Vagina (tissue), 2 donors: ENCODE results near the gene PRSS48. TPM values are rescaled to one million over a fixed set of nuclear protein-coding genes. Genes with fewer than 3 reads are reported as not detected.

Experiments
- DNase-seq, 2 donors: peaks; one replicate each; pipeline ENCODE4 v3.0.0-alpha.2; 2017; ENCODE audit errors: extremely low spot score in 2 of 2
- H3K27ac ChIP-seq: fragments of 200-600 bp; sonication (generic); one replicate; pipeline ENCODE4 v1.5.1; 2019
- H3K27me3 ChIP-seq: fragments of 200-600 bp; sonication (generic); one replicate; pipeline ENCODE4 v1.5.1; 2019
- H3K36me3 ChIP-seq, 2 donors: fragments of 200-600 bp; sonication (generic); one replicate each; pipeline ENCODE4 v1.5.1; 2017 to 2019
- H3K4me1 ChIP-seq: fragments of 200-600 bp; sonication (generic); one replicate; pipeline ENCODE4 v1.5.1; 2019
- H3K4me3 ChIP-seq, 2 donors: fragments of 200-600 bp; sonication (generic); 1 replicate in 1 of 2; 2 replicates in 1 of 2; pipeline ENCODE4 v1.5.1; 2016 to 2019
- H3K9me3 ChIP-seq: fragments of 200-600 bp; sonication (generic); one replicate; pipeline ENCODE4 v1.5.1; 2019
- POLR2A ChIP-seq, 2 donors: fragments of 450-650 bp; IDR thresholded peaks; one replicate each; pipeline ENCODE4 v1.6.1; 2017; ENCODE audit warnings: antibody characterized with exemption in 2 of 2, mild to moderate bottlenecking in 2 of 2, moderate library complexity in 2 of 2
- POLR2AphosphoS5 ChIP-seq, 2 donors: sonication (generic); formaldehyde crosslinking; IDR thresholded peaks; one replicate each; pipeline ENCODE4 v1.9.0; 2017; ENCODE audit warnings: antibody characterized with exemption in 2 of 2, mild to moderate bottlenecking in 2 of 2, low read depth in 1 of 2; ENCODE audit not compliant: insufficient read depth in 1 of 2
- intact Hi-C: fragments of 100-400 bp; cut with DNase I; formaldehyde crosslinking; loops from one replicate; pipeline ENCODE4 v1.15.1; 2023
- total RNA-seq: library from RNA; depleted of rRNA; stranded (reverse); fragments of >200 nt; gene quantifications from one replicate; pipeline ENCODE4 v1.2.3, GENCODE V29; 2016
- TF ChIP-seq, protein P1 (sequence below), 3 experiments: fragments of 450-650 bp in 2 of 3; fragments of 200-600 bp in 1 of 3; sonication (generic) in 1 of 3; IDR thresholded peaks; one replicate each; pipeline ENCODE4 v1.5.1; 2017 to 2019; ENCODE audit warnings: antibody characterized with exemption in 3 of 3, mild to moderate bottlenecking in 2 of 3, moderate library complexity in 2 of 3

Gene PRSS48
- total RNA-seq, 1 donor from 2014 or later = not detected

DNA sequence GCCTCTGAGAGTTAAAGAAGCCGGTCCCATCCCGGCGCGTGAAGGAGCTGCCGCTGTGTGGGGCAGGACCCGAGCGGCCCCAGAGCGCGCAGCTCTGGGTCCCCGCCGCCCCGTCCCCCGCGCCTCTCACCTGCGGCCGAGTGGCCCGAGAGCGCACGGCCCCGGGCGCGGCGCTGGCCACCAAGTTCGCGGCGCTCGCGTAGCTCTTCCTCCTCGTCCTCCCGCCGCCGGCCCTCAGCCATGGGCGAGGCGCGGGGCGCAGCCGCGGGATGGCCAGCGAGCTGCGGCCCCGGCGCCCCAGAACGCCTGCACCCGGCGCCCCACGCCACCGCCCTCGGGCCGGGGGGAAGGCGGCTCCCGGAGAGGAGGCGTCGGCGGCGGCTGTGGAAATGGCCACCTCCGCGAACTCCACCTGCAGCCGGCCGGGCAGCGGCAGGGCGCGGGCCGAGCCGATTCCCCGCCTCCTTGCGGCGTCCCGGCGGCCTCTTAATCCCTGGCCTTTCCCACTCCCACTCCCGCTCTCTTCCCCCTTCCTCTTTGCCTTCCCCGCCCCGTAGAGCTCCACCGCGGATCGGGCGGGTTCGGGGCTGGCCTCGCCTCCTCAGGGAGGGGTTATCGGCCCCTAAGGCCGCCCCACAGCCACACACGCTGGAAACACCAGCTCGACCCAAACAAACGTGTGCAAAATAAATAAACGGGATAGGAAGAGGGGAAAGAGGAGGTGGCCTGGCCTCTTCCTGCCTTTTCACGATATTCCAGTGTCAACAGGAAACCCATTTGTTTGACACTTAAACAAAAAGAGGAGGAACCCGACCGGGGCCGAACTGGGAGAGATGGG, 48.4 kb downstream of the PRSS48 start, which contains the start of gene SH3D19:
TSS of gene SH3D19 (minus strand) at position 495 of the 838 bp plus-strand sequence. CDS start at position 242, 253 bp downstream.
- intact Hi-C loops = no loop called here
- H3K4me1 ChIP-seq = peaks cover 35% of the 10 kb centered on the region

DNA sequence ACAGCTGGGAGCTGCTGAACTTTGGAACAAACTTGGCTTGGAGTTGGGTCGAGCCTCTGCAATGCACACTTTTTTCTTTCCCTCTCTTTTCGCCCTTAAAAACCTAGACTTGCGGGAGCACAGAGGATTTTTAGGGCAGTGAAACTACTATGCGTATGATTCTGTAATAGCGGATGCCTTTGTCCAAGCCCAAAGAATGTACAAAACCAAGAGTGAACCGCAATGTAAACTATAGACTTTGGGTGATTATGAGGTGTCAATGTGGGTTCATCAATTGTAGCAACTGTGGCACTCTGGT, 48.9 kb downstream of the PRSS48 start:
- intact Hi-C loops = no loop called here
- DNase-seq = no peak
- H3K27me3 ChIP-seq = no peaks in the 10 kb centered on the region

More for the DNA sequence above, 48.4 kb downstream of the PRSS48 start, which contains the start of gene SH3D19:
- H3K27ac ChIP-seq = peak within 1 kb of the TSS; percentile 87
- H3K4me3 ChIP-seq = peak within 1 kb of the TSS; percentile 65 to 82
- TF ChIP-seq POLR2AphosphoS5 (IDR thresholded peaks at IDR 0.05; ENCODE audit: insufficient read depth in 1 of 2, low read depth in 1 of 2) (peak; percentile 49 to 73), POLR2A (IDR thresholded peaks at IDR 0.05) (no peak)
- no peaks in the 10 kb centered on the region for H3K36me3 ChIP-seq
- DNase-seq = no peak
- H3K27me3 ChIP-seq = no peaks in the 10 kb centered on the region
- no peaks in the 10 kb centered on the region for H3K9me3 ChIP-seq

DNA sequence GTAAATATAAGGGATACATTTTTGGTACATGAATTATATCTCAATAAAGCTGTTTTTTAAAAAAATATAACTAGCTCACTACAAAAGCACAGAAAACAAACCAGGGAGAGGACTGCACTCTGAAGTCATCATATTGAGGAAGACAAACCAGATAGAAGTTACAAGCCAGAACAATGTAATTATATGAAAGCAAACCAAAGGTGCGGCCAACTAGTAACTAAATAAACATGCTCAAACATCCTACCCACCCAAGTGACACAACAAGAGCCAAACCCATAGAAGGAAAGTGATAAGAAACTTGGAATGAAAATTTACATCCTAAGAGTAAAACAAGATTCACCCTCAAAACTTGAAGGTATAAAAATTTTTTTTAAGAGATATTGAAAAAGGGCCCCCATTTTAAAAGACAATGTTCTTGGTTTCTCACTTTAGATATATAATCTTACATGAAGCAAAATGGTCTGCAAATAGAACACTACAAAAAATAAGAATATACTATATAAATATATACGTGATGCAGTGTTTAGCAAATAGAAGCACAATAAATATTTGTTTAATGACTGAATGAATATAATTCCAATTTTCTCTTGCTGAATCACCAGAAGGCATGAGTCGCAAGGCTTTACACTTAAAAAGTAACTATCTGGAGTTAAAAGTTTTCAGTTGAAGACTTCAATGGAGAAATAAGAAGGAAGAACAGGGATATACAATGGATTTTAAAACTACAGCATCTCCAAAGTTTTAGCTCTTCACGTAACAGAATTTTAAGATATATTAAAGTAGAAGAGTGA, 52.5 kb downstream of the PRSS48 start:
- Histone ChIP-seq H3K27ac (no peak overlapping the region), H3K36me3 (no peaks in the 10 kb centered on the region), H3K4me3 (no peak overlapping the region), H3K4me1 (no peaks in the 10 kb centered on the region), H3K27me3 (no peaks in the 10 kb centered on the region), H3K9me3 (no peaks in the 10 kb centered on the region)
- intact Hi-C loops = no loop called here
- TF ChIP-seq, protein P1, sequence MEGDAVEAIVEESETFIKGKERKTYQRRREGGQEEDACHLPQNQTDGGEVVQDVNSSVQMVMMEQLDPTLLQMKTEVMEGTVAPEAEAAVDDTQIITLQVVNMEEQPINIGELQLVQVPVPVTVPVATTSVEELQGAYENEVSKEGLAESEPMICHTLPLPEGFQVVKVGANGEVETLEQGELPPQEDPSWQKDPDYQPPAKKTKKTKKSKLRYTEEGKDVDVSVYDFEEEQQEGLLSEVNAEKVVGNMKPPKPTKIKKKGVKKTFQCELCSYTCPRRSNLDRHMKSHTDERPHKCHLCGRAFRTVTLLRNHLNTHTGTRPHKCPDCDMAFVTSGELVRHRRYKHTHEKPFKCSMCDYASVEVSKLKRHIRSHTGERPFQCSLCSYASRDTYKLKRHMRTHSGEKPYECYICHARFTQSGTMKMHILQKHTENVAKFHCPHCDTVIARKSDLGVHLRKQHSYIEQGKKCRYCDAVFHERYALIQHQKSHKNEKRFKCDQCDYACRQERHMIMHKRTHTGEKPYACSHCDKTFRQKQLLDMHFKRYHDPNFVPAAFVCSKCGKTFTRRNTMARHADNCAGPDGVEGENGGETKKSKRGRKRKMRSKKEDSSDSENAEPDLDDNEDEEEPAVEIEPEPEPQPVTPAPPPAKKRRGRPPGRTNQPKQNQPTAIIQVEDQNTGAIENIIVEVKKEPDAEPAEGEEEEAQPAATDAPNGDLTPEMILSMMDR (IDR thresholded peaks at IDR 0.05) = no peak
- TF ChIP-seq POLR2AphosphoS5 (IDR thresholded peaks at IDR 0.05; ENCODE audit: insufficient read depth in 1 of 2, low read depth in 1 of 2) (no peak), POLR2A (IDR thresholded peaks at IDR 0.05) (no peak)
- DNase-seq = no peak

More for the DNA sequence above, 48.9 kb downstream of the PRSS48 start:
- Histone ChIP-seq H3K36me3 (no peaks in the 10 kb centered on the region), H3K4me1 (peaks cover 32% of the 10 kb centered on the region), H3K27ac (peak overlapping the region; percentile 87), H3K9me3 (no peaks in the 10 kb centered on the region), H3K4me3 (peak overlapping the region; percentile 65 to 82)
- TF ChIP-seq POLR2AphosphoS5 (IDR thresholded peaks at IDR 0.05; ENCODE audit: insufficient read depth in 1 of 2, low read depth in 1 of 2) = peak in 1 of 2 donors; percentile 4
- TF ChIP-seq POLR2A (IDR thresholded peaks at IDR 0.05) = no peak

DNA sequence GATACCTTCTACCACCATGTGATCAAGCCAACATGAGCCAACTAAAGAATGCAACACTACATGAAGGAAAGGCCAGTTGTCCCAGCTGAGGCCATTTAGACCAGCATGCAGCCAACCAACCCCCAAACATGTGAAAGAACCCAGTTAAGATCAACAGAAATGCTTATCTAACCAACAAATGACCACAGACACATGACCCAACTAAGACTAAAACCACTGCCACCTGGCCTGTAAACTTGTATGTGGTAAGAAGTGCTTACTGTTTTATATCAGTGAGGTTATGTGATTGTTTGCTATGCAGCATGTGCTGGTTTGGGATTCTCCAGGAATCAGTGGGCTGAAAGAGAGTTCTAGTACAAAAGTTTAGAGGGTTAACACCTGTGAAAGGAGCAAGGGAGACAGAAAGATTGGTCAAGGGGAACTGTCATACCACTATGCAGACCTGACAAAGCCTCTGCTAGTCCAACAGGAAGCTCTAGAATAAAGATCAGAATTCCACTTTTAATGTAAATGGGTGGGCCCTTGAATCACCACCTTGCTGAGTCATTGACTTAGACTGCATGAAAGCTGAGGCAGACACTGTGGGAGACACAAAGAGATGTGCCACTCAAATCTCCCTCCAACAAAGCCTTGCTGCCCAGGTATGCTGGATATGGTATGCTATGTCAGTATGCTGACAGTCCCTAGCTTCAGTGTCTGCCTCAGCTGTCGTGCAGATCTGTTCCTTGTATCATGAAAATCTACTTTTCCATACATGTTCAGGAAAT, 54.5 kb downstream of the PRSS48 start:
- intact Hi-C loops = no loop called here
- TF ChIP-seq POLR2A (IDR thresholded peaks at IDR 0.05) (no peak), POLR2AphosphoS5 (IDR thresholded peaks at IDR 0.05; ENCODE audit: insufficient read depth in 1 of 2, low read depth in 1 of 2) (no peak)
- TF ChIP-seq, protein P1 (IDR thresholded peaks at IDR 0.05) = no peak
- Histone ChIP-seq H3K4me3 (no peak overlapping the region), H3K27me3 (no peaks in the 10 kb centered on the region), H3K36me3 (no peaks in the 10 kb centered on the region), H3K4me1 (no peaks in the 10 kb centered on the region), H3K27ac (no peak overlapping the region), H3K9me3 (no peaks in the 10 kb centered on the region)
- DNase-seq = no peak

DNA sequence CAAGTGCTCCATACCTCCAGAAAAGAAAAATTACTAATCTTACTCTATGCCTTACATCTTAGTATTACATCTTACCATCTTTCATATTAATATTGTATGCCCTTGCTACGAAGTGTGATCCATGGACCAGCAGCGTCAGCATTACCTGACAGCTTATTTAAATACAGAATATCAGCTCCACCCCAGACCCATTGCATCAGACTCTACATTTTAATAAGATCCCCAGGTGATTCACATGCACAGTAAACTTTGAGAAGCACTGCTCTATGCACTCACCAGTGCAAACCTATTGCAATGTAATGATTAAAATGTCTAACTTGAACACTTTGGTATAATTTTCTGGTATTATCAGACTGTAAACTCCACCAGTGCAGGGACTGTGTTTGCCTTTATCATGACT, 62.5 kb downstream of the PRSS48 start:
- Histone ChIP-seq H3K4me1 (no peaks in the 10 kb centered on the region), H3K9me3 (no peaks in the 10 kb centered on the region), H3K4me3 (no peak overlapping the region), H3K27ac (no peak overlapping the region), H3K36me3 (no peaks in the 10 kb centered on the region), H3K27me3 (no peaks in the 10 kb centered on the region)
- TF ChIP-seq POLR2AphosphoS5 (IDR thresholded peaks at IDR 0.05; ENCODE audit: insufficient read depth in 1 of 2, low read depth in 1 of 2) = no peak
- TF ChIP-seq, protein P1 (IDR thresholded peaks at IDR 0.05) = no peak
- no peak for TF ChIP-seq POLR2A (IDR thresholded peaks at IDR 0.05)
- no peak for DNase-seq
- intact Hi-C loops = no loop called here
